ENCODE results near the gene GNG12. TPM values are rescaled to one million over a fixed set of nuclear protein-coding genes. Genes with fewer than 3 reads are reported as not detected.

Gene GNG12
- polyA plus RNA-seq, 1 donor = 34.5 TPM

DNA sequence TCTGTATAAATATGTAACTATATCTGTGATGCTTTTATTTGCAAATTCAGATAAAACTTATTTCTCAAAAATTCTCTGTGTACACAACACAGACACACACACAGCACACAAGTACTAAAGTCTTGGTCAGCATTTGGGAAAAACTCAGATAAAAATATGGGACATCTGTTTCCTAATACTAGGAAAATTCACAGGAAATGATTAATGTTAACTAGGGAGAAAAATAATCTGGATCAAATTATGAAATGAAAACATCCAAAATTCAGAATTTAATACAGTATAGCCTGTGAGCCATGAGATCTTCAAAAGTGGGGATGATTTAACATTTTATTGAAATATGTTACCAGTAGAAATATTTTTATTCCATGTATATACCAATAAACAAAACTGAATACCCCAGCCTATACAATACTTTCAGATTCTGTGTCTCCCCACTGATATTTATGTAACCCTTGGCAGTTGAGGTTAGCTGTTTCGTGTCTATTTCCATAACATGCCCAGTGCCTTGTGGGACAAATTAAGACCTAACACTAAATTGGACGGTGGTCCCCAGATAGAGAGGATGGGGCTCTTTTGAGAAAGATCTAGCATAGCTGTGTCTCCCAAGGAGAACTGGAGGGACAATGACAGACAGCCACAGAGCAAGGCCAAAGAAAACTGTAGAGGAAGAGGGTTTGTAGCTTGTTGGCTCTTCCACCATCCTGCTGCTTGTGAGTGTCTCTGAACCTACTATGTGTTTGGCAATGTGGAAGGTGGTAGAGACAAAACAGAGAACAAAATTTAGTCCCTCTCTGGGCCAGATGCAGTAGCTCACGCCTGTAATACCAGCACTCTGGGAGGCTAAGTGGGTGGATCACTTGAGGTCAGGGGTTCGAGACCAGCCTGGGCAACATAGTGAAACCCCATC, 47.2 kb downstream of the GNG12 start:
- no peak for DNase-seq (ENCODE audit: low read depth)

DNA sequence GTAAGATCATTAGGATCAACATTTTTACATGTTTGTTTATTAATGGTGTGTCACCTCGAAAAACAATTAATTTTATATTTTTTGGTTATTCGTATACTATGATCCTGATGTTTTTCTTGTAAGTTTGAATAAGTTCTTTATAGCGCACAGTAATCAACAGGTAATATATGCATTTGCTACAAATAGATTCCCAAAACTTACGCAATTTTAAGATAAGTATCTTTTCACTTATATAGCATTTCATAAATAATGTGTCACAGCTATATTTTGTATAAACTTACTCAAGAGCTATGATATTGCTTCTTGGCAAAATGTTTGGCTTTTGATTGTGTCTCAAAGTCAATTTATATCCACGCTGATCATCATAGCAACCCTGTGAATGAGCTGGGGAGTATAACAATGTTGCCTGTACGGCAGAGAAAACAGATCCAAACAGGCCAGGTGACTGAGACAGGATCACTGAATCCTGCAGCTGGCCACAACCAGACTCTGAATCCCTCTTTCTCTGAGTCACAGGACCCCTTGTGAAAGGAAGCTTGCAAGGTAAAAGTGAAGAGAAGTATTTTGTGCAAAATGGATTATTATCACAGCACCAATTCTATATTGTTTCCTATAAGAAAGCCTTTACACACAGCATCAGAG, 48.6 kb downstream of the GNG12 start:
- DNase-seq (ENCODE audit: low read depth) = no peak

DNA sequence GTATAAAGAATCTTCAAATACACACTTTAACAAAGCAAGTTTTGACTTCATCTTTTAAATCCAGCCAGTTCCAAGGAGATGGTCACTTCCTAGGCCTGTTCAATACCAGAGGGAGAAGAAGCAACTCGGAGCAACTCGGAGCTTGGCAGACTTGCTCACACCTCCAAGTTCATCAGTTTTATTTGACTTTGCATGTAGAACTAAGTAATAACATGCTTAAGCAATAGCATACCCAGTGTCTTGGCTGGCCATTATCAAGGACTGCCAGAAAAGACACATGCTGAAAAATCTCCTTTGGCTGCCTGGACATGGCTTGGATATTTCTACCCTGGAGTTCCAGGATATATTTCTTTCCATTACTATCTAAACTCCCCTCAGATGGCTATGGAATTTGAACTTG, 52.6 kb downstream of the GNG12 start:
- DNase-seq (ENCODE audit: low read depth) = no peak

DNA sequence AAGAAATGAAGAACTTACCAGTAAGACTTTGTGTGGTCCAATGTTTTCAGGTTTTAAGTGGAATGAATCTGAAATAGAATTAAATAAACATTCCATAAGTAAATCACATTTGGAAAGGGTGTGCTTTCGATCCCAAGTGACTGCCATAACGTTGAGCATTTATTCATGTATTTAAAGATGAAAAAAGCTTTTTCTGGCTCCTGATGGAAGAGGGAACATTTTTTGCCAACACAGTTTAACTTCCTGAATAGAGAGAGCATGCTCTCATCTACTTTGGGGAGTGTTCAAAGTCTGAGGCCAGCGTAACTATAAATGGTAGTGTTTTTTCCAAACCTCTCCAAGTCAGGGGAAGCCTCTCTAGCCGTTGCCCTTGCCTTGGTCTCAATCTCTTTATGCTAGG, 55.8 kb downstream of the GNG12 start:
- DNase-seq (ENCODE audit: low read depth) = no peak

DNA sequence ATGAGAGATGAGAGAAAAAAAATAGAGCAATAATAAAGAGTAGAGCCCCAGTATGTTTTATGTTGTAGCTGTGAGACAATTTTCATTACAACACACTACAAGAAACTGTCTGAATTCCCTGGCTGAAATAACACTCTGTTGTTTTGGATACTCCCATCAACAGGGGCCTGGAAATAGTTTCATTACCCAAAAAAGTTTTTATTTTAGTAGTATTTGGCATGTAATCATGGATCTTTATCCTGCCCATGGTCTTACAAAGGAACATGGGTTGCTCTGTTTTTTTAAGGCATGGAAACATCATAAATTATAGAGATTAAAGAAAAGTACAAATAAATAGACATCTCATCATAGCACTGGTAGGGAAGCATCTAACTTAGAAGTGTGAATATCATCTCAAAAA, 56.3 kb downstream of the GNG12 start:
- no peak for DNase-seq (ENCODE audit: low read depth)

DNA sequence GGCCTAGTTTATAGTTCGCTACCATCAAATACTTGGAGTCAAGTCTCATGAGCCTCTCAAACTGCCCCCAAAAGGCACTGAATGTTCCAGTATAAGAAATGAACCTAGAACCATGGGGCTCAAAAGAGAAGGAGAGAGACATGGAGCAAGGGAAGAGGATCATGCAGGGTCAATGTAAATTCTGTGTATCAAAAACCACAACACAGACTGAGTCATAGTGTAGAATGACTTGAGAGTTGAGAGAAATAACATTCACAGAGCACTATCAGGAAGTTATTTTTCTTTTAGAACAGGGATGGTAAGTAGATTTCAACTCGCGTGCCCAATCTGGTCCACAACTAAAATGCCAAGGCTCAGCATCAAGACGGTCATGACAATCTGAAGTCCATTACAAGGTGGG, 59.8 kb downstream of the GNG12 start:
- DNase-seq (ENCODE audit: low read depth) = no peak

DNA sequence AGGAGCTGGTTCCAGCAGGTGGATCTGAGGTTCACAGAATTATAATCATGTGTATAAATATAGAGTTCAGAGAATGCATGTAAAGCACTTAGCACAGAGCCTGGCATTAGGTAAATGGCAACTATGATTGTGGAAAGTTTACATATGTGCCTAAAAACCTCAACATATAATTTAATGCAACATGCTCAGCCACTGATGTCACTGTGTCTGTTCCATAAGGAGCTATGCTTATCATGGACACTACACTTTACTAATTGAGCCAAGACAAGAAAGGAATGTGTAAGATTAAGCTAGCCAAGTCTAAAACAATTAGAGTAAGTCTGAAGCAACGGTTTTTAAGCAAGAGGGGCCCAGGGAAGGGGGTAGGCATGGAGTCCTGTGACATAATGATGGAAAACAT, 61.5 kb downstream of the GNG12 start:
- no peak for DNase-seq (ENCODE audit: low read depth)

DNA sequence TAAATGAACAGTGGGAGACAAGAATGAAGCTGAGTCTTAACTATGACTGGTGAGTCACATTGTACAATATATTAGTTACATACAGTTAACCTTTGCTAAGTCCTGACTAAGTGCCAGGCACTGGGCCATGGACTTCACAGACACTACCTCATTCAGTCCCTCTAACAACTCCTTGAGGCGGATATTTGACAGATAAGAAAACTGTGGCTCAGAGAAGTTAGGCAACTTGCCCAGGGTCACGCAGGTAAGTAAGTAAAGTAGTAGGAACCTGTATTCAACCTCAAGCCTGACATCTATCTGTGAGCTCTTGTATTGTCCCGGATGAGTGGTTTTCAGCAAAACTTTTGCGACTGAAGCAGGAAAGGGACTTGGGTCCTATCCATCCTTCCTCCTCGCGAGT, 62.1 kb downstream of the GNG12 start:
- DNase-seq (ENCODE audit: low read depth) = no peak

DNA sequence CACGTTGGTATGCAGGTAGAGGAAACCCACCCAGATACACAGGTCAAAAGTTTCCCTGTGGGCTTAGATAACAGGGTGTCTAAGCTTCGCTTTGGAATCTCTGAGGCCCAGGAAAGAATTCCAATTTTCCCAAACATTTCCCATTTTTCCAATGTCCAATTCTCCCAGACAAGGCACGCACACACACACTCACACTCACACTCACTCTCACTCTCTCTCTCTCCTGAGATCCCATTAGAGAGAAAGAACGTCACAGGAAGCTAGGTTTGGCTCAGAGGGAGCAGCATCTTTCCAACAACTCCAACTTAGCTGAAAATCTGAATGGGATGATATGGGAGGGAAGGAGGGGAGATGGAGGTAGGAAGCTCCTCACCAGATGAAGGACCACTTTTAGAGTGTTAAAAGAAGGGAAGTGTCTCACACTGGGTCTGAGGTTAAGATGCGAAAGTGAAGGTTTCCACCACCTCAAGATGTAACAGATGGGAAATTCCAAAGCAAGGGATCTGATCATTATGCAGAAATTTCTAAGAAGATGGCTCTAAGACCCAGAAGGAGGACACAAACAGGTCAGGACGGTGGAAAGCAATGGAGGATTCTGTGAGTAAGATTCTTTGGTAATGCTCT, 63.5 kb downstream of the GNG12 start:
- no peak for DNase-seq (ENCODE audit: low read depth)

DNA sequence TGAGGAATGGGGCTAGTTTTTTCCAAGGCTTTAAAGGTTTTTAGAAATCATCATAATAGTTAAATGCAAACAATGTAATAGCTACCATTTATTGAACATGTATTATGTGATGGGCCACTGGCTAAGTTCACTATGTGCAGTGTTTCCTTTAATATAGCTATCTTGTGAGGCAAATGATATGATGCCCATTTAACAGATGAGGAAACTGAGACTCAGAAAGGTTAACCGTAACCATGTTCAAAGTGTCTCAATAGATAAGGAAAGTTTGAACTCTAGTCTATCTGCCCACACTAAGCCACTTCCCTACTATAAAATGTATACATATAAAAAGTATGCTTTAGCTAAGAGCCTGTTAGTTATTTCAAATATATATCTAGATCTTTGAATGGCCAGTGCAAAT, 64.8 kb downstream of the GNG12 start:
- DNase-seq (ENCODE audit: low read depth) = no peak

DNA sequence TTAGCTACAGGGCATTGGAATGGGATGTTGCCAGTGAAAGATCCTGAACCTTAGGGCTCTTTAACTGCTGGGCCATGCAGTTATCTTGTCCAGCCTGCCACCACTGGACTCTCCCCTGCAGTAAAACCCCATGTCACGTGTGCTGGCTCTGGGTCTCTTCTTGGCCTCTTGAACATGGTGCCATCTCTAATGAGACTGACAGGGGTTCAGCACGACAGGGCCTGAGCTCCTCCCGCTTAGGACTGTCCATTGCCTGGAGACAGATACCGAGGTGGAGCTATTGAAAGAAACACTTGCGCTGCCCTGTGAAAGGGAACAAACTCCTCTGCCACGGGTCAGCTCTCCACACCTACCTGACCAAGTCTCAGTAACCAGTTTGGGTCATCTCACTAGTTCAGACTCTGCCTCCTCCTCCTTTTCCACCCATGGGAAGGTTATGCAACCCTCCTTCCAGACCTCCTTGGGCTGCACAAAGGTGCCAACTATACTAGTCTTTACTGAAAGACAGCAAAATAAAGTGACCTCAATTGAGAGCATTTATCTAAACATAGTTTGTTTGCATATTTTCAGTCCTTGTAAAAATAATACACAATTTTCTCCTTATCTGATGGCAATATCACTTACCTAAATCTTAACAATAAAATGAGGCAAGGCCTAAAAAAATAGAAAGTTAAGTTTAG, 66.0 kb downstream of the GNG12 start:
- DNase-seq (ENCODE audit: low read depth) = no peak

DNA sequence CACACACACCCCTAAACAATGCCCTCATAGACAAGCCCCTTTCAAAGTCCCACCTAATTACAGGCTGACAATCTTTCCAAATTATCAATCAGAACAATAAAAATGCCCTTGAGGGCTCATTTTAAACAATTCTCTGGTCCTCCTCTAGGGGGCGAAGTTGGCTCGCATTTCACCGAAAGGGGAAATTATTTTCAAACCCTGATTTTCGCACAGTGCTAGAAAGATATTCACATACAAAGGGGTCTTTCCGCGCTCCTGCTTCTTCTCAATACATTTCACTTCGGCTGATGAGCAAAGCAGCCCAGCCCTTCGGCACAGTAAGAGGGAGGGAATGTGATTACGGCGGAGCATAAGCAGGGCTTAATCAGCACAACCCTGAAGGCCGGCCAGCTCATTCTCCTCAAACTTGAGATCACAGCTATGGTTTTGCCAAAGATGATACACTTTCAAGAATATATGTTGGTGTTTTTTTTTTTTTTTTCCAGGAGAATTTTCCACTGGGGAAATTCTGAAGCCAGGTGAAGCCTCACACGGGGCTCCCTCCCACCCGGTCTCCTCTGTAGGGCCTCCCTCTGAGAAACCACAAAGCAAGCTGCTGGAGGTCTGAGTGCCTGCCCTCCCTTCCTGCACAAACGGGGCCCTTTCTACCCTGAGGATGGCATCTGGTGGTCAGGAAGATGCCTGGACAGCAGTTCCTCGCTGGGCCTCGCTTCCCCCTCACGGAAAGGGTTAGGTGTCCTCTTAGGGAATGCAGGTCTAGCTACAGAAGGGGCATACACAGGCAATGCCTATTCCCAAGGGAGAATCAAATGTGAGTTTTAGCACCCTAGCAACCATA, 66.9 kb downstream of the GNG12 start:
- no peak for DNase-seq (ENCODE audit: low read depth)

DNA sequence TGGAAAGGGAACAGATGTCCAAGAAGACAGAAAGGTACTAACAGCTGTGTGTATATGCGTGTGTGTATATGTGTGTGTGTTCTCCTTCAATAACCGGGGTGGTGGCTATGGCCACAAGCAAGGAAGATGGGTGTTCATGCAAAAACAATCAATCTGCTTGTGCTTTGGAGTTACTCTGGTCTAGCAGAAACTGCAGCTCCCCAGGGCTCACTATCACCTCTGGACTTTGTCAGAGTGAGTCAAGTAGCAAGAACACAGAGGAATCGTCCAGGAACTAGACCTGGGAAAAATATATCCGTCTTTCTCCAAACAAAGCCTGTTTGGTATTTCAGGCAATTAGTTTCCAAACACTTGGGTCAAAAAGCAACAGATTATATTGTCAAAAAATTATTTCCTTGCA, 68.6 kb downstream of the GNG12 start:
- DNase-seq (ENCODE audit: low read depth) = no peak

DNA sequence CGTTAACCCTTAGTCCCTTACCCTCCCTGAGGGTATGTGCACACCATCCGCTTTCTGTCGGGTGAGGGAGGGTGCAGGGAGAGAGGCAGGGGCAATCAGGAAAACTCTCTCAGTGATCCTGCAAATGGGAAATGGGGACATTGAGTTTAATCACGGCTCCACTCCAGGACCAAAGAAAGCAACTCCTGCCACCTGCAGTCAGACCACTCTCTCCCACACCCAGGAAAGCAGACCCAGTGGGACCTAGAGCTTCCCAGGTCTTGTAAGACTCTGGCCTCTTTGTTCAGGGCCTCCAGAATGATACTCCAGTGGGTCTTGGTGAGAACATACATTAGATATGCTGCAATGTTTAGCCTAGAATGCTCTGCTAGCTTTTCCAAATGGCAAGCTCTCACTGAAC, 71.5 kb downstream of the GNG12 start:
- DNase-seq (ENCODE audit: low read depth) = no peak

DNA sequence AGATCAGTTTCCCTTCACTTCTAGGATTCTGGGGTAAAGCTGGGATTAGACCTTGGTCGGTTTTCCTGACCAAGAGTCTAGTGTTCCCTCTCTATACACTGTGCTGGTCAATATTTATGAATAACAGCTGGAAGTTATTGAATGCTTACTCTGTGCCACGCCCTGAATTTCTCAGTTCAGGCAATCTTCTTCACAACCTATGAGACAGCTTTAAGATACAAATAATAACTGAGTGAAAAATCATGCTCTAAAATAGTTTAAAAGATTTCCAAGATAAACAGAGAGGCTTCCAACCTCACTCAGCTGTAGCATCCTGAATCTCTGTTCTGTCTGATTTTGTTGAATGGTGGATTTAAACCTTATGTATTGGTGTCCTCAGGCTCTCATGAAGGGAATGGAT, 72.2 kb downstream of the GNG12 start:
- DNase-seq (ENCODE audit: low read depth) = no peak

DNA sequence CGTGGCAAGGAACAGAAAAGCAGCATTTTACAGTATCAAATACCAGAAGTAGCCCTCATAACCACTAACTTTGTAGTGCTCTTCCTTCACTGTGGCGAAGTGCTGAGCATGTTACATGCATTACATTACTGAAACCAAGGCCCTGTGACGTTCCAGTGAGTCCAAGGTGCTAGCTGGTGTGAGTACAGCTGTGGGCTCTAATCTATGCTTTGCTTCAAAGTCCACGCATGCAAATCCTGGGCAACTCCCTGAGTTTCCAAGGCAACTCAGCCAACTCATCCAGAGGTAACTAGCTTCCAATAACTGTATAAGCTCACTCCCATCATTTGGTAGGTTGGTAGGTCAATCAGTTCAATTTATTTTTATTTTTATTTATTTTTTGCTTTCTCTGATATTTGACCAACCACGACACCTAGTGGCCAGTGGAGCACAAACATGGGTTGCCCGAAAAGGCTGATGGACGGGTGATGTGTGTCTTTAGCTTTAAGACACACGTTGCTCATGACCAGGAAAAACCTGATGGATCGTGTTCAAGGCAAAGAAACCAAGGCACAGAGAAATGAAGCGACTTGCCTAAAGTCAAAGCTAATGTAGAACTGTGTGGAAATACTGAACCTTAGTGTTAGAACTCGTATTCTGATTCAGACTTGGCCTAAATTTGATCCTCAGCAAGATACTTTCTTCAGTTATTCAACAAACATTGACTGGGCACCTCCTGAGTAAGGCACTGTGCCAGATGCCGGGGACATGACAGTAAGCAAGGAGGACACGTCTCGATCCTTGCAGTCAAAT, 73.0 kb downstream of the GNG12 start:
- DNase-seq (ENCODE audit: low read depth) = no peak

DNA sequence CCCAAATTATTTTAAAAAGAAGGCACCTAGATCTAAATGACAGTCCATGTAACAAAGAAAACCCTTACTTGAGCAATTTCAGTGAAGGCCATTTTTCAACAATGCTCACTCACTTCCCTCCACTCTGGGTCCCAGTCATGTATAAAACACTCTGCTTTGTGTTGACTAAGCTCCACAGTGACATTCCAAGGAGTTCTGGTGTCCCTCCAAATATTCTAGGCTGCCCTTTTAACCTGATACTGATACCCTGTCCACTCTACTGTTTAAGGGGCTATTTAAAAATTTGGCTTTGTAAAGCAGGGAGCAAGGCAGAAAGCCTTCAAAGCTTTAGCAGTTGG, 73.6 kb downstream of the GNG12 start:
- DNase-seq (ENCODE audit: low read depth) = no peak

DNA sequence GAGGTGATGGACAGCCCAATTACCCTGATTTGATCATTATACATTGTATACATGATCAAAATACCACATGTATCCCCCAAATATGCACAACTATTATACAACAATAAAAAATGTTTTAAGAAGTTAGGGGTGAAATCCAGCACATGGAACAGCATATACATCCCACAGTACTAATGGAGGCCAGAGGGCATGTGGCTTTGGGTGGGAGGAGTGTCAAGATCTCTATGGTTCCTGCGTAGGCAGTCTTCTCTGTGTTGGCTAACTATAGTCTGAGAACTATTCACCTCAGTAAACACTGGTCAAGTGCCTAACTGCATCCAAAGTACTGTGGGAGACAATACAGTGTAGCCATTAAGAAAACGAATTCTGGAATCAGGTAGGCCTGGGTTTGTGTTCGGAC, 74.2 kb downstream of the GNG12 start:
- no peak for DNase-seq (ENCODE audit: low read depth)

DNA sequence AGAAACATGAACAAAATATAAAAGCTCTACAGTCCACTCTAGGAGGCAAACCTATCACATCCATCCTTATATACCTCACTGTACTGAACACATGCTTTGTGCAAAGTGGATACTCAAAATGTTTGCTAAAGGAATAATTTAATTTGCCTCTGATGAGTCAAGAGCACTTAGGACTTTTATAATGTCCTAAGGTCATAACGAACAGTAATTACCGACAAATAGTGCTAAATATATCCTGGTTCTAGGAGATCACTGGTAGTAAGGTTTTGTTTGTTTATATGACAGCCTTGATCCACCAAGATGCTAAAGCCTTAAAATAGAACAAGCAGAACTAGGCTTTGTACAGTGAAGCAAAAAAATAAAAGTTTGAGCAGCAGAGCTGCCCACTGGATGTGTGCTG, 77.6 kb downstream of the GNG12 start:
- no peak for DNase-seq (ENCODE audit: low read depth)

DNA sequence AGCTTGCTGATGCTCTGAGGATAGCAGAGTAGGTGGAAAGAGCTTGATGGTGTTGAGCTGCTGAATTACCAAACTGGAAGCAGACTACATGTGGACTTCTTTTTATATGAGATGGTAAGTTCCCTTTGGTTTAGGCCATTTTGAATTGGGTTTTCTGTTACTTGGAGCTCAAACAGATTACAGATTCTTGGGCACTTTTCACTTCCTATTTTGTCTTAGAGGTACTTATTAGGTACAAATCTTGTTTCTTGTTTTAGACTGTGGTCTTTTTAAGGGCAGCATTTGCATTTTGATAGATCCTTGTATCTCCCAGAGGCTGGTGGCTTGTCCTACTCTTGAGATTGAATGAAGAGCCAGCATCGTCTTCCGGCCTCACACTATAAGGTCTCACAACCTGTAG, 78.1 kb downstream of the GNG12 start:
- no peak for DNase-seq (ENCODE audit: low read depth)

DNA sequence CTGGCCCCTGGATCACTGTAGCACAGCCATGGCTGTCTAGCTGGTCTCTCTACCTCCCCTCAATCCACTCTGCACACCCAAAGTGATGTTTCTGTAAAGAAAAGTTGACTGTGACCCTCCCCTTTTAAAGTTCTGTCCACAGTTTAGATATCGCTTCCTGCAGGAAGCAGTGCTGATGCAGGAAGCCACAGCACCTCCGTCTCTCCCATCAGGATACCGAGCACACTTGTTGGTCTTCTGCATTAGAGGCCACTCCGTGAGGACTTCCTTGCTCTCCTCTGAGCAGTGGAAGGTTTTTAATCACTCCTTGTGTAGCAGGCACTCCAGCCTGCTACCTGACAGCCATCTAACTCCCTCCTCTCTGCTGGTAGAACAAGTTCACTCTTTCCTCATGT, 78.7 kb downstream of the GNG12 start:
- no peak for DNase-seq (ENCODE audit: low read depth)

Data from forelimb muscle (tissue), 1 donor.